ELR (cell line): Measurements from ENCODE around the gene FBXO11.
"Not testable (repeated sequence)": the region's sequence is repeated elsewhere in the genome, so short reads cannot be mapped to it uniquely, and the experiment has no call there.

Experiments
- DNase-seq: peaks from one replicate; pipeline ENCODE4 v3.0.0-alpha.2; 2015; ENCODE audit warnings: low read depth

FBXO11 gene

GRCh38 chr2:47906157-47907038 lies at the start of gene FBXO11:
TSS of gene FBXO11 (minus strand) at chr2:47906498. CDS start at chr2:47905720, 778 bp downstream.
- DNase-seq: peak; percentile 99

- no peak for DNase-seq
Observed at GRCh38 chr2:47950340-47951301, 44.3 kb upstream of the FBXO11 start.

- DNase-seq: no peak
Observed at GRCh38 chr2:47946593-47946992, 40.3 kb upstream of the FBXO11 start.

GRCh38 chr2:47945046-47945781 lies 38.9 kb upstream of the FBXO11 start:
- no peak for DNase-seq

- DNase-seq: no peak
Observed at GRCh38 chr2:47941936-47942335, 35.6 kb upstream of the FBXO11 start.

GRCh38 chr2:47937677-47938076 lies 31.4 kb upstream of the FBXO11 start:
- no peak for DNase-seq

GRCh38 chr2:47935071-47935470 lies 28.8 kb upstream of the FBXO11 start:
- no peak for DNase-seq

- no peak for DNase-seq
Observed at GRCh38 chr2:47918043-47918442, 11.7 kb upstream of the FBXO11 start.

DNA sequence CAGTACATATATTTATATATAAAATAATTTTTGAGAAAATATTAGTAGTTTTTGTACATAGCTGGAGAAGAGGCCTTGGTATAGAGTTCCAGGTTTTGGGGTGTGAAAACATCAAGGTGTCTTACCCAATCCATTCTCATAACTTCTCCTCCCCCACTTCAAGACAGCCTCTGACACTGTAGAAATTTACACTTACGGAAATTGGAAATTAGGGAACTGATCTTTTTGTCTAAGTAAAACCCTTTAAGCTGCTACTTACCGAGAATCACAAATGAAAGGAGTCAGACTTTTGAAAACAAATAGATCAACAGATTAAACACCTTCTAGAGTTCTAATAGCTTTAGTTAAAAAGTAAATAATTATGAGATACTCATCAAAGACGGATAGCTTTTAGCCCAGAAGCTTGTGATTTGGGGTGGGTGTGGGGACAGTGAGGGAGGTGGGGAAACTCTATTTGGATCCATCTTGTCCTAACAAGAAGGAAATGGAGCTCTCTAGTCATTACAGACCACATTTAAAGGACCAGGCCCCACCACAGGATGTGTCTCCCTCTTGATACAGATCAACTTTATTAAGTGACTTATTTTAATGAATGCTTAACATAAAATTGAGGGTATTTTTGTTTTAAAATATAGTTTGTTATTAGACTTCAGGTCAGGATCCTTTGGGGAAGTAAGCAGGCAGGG lies 11.1 kb upstream of the FBXO11 start:
- DNase-seq: no peak

GRCh38 chr2:47916412-47916811 lies 10.1 kb upstream of the FBXO11 start:
- DNase-seq: no peak

- DNase-seq: not testable (repeated sequence)
Observed at GRCh38 chr2:47910662-47911061, 4.4 kb upstream of the FBXO11 start.

- no peak for DNase-seq
Observed at GRCh38 chr2:47908682-47909081, 2.4 kb upstream of the FBXO11 start.

GRCh38 chr2:47907039-47907781 lies 912 bp upstream of the FBXO11 start:
- peak; percentile 23 for DNase-seq

- peak; percentile 63 for DNase-seq
Observed at GRCh38 chr2:47905386-47906156, 727 bp downstream of the FBXO11 start.

DNA sequence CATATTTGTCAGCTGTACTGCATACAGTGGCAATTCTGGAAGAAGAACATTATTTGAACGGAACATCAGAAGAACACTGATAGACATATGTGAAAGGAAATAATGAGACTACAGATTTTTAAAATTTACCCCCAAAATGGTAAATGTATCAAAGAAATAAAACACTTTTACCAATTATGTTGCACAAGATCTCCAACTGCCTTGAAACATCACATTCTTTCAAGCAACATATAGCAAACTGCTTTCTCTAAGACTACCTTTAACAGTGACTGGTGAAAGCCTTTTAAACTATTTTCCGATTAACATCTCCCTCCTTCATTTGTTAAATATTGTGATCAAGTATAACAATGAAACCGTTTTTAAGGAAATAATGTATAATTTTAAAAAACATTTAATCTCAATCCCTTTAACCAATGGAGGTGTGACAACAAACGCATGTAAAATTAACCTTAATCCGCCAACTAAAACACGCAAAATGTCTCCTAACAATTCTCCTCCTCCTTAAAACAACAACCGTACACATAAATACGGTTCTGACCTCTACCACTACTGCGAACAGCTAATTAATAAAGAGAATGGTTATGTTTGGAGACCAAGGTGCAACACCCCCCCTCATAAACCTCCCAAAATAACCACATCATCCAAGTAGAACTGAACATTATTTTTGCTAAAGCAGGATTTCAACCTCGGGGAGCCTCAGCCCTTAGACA lies 2.4 kb downstream of the FBXO11 start:
- no peak for DNase-seq

DNA sequence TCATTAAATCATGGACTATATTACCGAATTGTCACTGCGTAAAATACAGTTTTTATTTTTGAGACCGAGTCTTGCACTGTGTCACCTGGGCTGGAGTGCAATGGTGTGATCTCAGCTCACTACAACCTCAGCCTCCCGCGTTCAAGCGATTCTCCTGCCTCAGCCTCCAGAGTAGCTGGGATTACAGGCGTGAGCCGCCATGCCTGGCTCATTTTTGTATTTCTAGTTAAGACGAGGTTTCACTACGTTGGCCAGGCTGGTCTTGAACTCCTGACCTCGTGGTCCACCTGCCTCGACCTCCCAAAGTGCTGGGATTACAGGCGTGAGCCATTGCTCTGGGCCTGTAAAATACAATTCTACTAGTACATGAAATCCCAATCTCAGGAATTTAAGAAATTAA lies 4.4 kb downstream of the FBXO11 start:
- not testable (repeated sequence) for DNase-seq

DNA sequence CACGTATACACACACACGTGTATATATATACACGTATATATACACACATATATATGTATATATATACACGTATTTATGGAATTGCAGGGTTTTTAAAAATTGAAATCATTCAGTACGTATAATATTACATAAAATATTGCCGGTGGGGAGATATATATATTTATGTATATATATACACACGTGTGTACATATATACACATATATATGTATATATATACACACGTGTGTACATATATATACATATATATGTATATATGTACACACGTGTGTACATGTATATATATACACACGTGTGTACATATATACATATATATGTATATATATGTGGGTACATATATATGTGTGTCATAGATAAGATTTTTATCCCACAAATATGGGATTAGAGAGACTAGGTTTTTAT lies 5.4 kb downstream of the FBXO11 start:
- DNase-seq: no peak

DNA sequence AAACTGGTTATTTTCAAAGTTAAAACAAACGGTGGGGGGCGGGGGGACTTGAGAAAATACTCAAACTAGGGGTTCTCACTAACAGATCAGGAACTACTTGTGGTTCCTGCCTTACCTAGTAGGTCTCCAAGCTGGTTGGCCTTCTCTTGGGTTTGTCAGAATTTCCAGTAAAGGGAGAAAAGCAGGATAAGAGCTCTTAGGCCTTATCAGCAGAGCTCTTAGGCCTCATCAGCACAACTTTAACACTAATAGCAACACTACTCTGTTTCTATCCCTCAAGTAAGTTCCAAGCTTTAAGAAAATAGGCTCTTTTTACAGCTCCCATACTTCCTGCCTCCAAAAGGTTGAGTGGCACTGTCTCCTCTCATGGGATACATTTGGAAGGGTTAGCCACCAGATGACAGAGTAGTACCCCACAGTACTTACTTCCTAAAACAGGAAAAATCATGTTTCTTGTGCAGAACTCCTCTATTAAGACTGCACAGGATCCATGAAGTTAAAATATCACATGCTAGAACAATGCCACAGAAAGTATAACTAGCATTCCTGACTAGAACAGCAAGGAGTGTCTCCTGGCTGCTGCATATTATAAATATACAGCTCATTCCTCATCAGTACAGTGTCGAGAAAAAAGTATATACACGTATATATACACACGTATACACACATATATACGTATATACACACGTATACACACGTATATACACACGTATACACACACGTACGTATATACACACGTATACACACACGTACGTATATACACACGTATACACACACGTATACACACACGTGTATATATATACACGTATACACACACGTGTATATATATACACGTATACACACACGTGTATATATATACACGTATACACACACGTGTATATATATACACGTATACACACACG lies 6.1 kb downstream of the FBXO11 start:
- no peak for DNase-seq
